HCT116 (cell line): ENCODE data around the gene FRY. TPM values are rescaled to one million over a fixed set of nuclear protein-coding genes. Genes with fewer than 3 reads are reported as not detected.

ENCODE experiments used
- ATAC-seq: fragments of 200-7000 bp; cut with Tn5 transposase; 2 replicates; pipeline ENCODE4 v1.9.1; 2020; ENCODE audit warnings: mild to moderate bottlenecking, moderate library complexity
- BruUV-seq: library from RNA; stranded (reverse); fragments of 400-500 nt; replicated peaks from 2 replicates; lab custom pipeline; 2021; lab: Mats Ljungman, UMichigan
- CTCF ChIA-PET: fragments of 300-600 bp; sonication (Branson Sonifier 250); formaldehyde crosslinking; loops from one replicate; lab custom pipeline; 2021; ENCODE audit warnings: antibody characterized with exemption; lab: Charles Lee
- POLR2A ChIA-PET: fragments of 300-600, 350-600 bp; sonication (Branson Sonifier 250); formaldehyde crosslinking; loops from one replicate; lab custom pipeline; 2021; ENCODE audit warnings: antibody characterized with exemption; lab: Charles Lee
- RAD21 ChIA-PET, 2 experiments: fragments of 300-600 bp; sonication (Branson Sonifier 250); formaldehyde crosslinking; loops; one replicate each; lab custom pipeline; 2023; ENCODE audit warnings: low total read pairs in 2 of 2; ENCODE audit not compliant: uncharacterized antibody in 2 of 2, unreplicated experiment in 2 of 2, low non-redundant PET in 1 of 2; lab: Charles Lee
- DNase-seq: peaks from one replicate; pipeline ENCODE4 v3.0.0-alpha.2; 2010; ENCODE audit warnings: low read depth, low spot score
- H2AFZ ChIP-seq: fragments of 200-600 bp; shearing (Covaris generic), sonication (generic); 2 replicates; pipeline ENCODE4 v1.6.1; 2017; ENCODE audit warnings: low read depth, mixed run types, mixed read lengths, antibody characterized with exemption, low read length; ENCODE audit not compliant: poor library complexity, severe bottlenecking
- H3K27ac ChIP-seq: 2 replicates; pipeline ENCODE4 v1.5.1; 2012; ENCODE audit warnings: low read depth, low read length
- H3K27me3 ChIP-seq: fragments of 200-600 bp; sonication (generic); 2 replicates; pipeline ENCODE4 v1.6.1; 2016; ENCODE audit warnings: mixed run types, low read length, mixed read lengths; ENCODE audit not compliant: insufficient read depth
- H3K36me3 ChIP-seq, 2 experiments: fragments of 200-500 bp in 1 of 2; fragments of 200-600 bp in 1 of 2; sonication (Bioruptor generic) in 1 of 2; sonication (generic) in 1 of 2; 2 replicates each; pipeline versions ENCODE4 v1.5.1 to v1.6.1; 2014 to 2016; ENCODE audit warnings: low read length in 2 of 2, inconsistent platforms in 1 of 2, mixed read lengths in 1 of 2, mixed run types in 1 of 2; ENCODE audit not compliant: insufficient read depth in 2 of 2, control insufficient read depth in 1 of 2
- H3K4me1 ChIP-seq, 2 experiments: fragments of 200-600 bp in 1 of 2; sonication (generic) in 1 of 2; 2 replicates each; pipeline versions ENCODE4 v1.5.1 to v1.6.1; 2012 to 2017; ENCODE audit warnings: low read length in 2 of 2, inconsistent platforms in 1 of 2, mild to moderate bottlenecking in 1 of 2, mixed read lengths in 1 of 2, mixed run types in 1 of 2, moderate library complexity in 1 of 2; ENCODE audit not compliant: insufficient read depth in 2 of 2, control insufficient read depth in 1 of 2
- H3K4me2 ChIP-seq: fragments of 200-600 bp; sonication (generic); 2 replicates; pipeline ENCODE4 v1.6.1; 2017; ENCODE audit warnings: mixed run types, low read length, mixed read lengths
- H3K4me3 ChIP-seq, 2 experiments: fragments of 200-600 bp in 1 of 2; sonication (generic) in 1 of 2; replicated peaks in 1 of 2; 2 replicates each; pipeline ENCODE4 v1.5.1; 2011 to 2016; ENCODE audit warnings: low read length in 2 of 2, control low read depth in 1 of 2, low read depth in 1 of 2, mild to moderate bottlenecking in 1 of 2, mixed read lengths in 1 of 2, mixed run types in 1 of 2
- H3K79me2 ChIP-seq: fragments of 200-600 bp; sonication (generic); 2 replicates; pipeline ENCODE4 v1.6.1; 2017; ENCODE audit warnings: mild to moderate bottlenecking, mixed run types, low read length, moderate library complexity, mixed read lengths; ENCODE audit not compliant: insufficient read depth
- H3K9ac ChIP-seq: fragments of 200-600 bp; sonication (generic); 2 replicates; pipeline ENCODE4 v1.6.1; 2016; ENCODE audit warnings: low read length, mixed read lengths
- H3K9me2 ChIP-seq: fragments of 200-600 bp; sonication (generic), shearing (Covaris generic); 2 replicates; pipeline ENCODE4 v1.6.1; 2017; ENCODE audit warnings: mixed run types, mild to moderate bottlenecking, moderate library complexity; ENCODE audit not compliant: insufficient read depth
- H3K9me3 ChIP-seq, 2 experiments: fragments of 200-500 bp in 1 of 2; fragments of 200-600 bp in 1 of 2; sonication (Bioruptor generic) in 1 of 2; sonication (generic) in 1 of 2; 2 replicates each; pipeline ENCODE4 v1.6.1; 2014 to 2017; ENCODE audit warnings: low read length in 2 of 2, mixed read lengths in 2 of 2, inconsistent platforms in 1 of 2, low read depth in 1 of 2, mild to moderate bottlenecking in 1 of 2, mixed run types in 1 of 2, moderate library complexity in 1 of 2; ENCODE audit not compliant: control insufficient read depth in 1 of 2, insufficient read depth in 1 of 2
- H4K20me1 ChIP-seq: fragments of 200-600 bp; sonication (generic), shearing (Covaris generic); 2 replicates; pipeline ENCODE4 v1.6.1; 2017; ENCODE audit warnings: mixed run types, mild to moderate bottlenecking, moderate library complexity; ENCODE audit not compliant: insufficient read depth
- ATF3 ChIP-seq: IDR thresholded peaks from 2 replicates; pipeline ENCODE4 v1.6.1; 2012
- EGR1 ChIP-seq: IDR thresholded peaks from 2 replicates; pipeline ENCODE4 v1.6.1; 2012; ENCODE audit warnings: low read depth
- ELF1 ChIP-seq: IDR thresholded peaks from 2 replicates; pipeline ENCODE4 v1.6.1; 2012; ENCODE audit warnings: low read depth, borderline replicate concordance
- EZH2phosphoT487 ChIP-seq: fragments of 200-600 bp; IDR thresholded peaks from 2 replicates; pipeline ENCODE4 v1.6.1; 2018; ENCODE audit warnings: antibody characterized with exemption, borderline replicate concordance
- FOSL1 ChIP-seq: IDR thresholded peaks from 2 replicates; pipeline ENCODE4 v1.6.1; 2012; ENCODE audit warnings: low read depth
- JUND ChIP-seq: IDR thresholded peaks from 2 replicates; pipeline ENCODE4 v1.6.1; 2012
- MAX ChIP-seq: IDR thresholded peaks from 2 replicates; pipeline ENCODE4 v1.6.1; 2012
- POLR2A ChIP-seq: IDR thresholded peaks from 2 replicates; pipeline ENCODE4 v1.7.0; 2011; ENCODE audit warnings: borderline replicate concordance; ENCODE audit not compliant: insufficient read depth, insufficient read length; ENCODE audit errors: extremely low read depth
- SP1 ChIP-seq: IDR thresholded peaks from 2 replicates; pipeline ENCODE4 v1.6.1; 2012; ENCODE audit warnings: low read depth
- TCF7L2 ChIP-seq: IDR thresholded peaks from 2 replicates; pipeline ENCODE4 v1.7.0; 2011; ENCODE audit warnings: borderline replicate concordance, inconsistent platforms; ENCODE audit not compliant: insufficient read depth, insufficient read length; ENCODE audit errors: extremely low read depth
- YY1 ChIP-seq: IDR thresholded peaks from 2 replicates; pipeline ENCODE4 v1.6.1; 2011; ENCODE audit warnings: low read length, low read depth, moderate library complexity, mild to moderate bottlenecking; ENCODE audit not compliant: insufficient replicate concordance; ENCODE audit errors: extremely low read depth
- intact Hi-C: fragments of 100-400 bp; cut with micrococcal nuclease; formaldehyde crosslinking; loops from 2 replicates; pipeline ENCODE4 v1.10.0; 2022
- total RNA-seq: library from RNA; stranded (reverse); gene quantifications from one replicate; pipeline ENCODE4 v1.2.1, GENCODE V29; 2021; ENCODE audit not compliant: unreplicated experiment
- TF ChIP-seq, protein P1 (sequence below), 3 experiments: fragments of 200-600 bp in 1 of 3; sonication (generic) in 1 of 3; IDR thresholded peaks in 2 of 3; conservative IDR thresholded peaks in 1 of 3; 2 replicates each; pipeline ENCODE4 v1.5.1; 2012 to 2017; ENCODE audit warnings: low read depth in 2 of 3, low read length in 2 of 3, antibody characterized with exemption in 1 of 3, borderline replicate concordance in 1 of 3, control low read depth in 1 of 3, mild to moderate bottlenecking in 1 of 3, mixed read lengths in 1 of 3, mixed run types in 1 of 3, moderate library complexity in 1 of 3; ENCODE audit not compliant: insufficient read depth in 1 of 3

The FRY gene
- total RNA-seq, 1 experiment from 2014 or later: 1.4 TPM

- no peak overlapping the region for H2AFZ ChIP-seq
- H4K20me1 ChIP-seq: no peaks in the 10 kb centered on the region
- no peak overlapping the region for H3K4me2 ChIP-seq
- H3K9me3 ChIP-seq: no peaks in the 10 kb centered on the region
- H3K27ac ChIP-seq: no peak overlapping the region
- CTCF ChIA-PET: interaction anchor here (1.4 kb wide), 1 partner anchor 18 kb away, joined by 4 read pairs; no protein-coding TSS in a partner anchor
- no peaks in the 10 kb centered on the region for H3K79me2 ChIP-seq
- no peaks in the 10 kb centered on the region for H3K27me3 ChIP-seq
- H3K9me2 ChIP-seq: no peaks in the 10 kb centered on the region
- RAD21 ChIA-PET: no interaction called here
- BruUV-seq: no TSS peak
- H3K9ac ChIP-seq: no peak overlapping the region
- no peak overlapping the region for H3K4me3 ChIP-seq
- ATAC-seq: peak; percentile 95
- H3K36me3 ChIP-seq: no peaks in the 10 kb centered on the region
- POLR2A ChIA-PET: no interaction called here
- intact Hi-C loops: no loop called here
- no peak for TF ChIP-seq EGR1
- TF ChIP-seq, protein P1, sequence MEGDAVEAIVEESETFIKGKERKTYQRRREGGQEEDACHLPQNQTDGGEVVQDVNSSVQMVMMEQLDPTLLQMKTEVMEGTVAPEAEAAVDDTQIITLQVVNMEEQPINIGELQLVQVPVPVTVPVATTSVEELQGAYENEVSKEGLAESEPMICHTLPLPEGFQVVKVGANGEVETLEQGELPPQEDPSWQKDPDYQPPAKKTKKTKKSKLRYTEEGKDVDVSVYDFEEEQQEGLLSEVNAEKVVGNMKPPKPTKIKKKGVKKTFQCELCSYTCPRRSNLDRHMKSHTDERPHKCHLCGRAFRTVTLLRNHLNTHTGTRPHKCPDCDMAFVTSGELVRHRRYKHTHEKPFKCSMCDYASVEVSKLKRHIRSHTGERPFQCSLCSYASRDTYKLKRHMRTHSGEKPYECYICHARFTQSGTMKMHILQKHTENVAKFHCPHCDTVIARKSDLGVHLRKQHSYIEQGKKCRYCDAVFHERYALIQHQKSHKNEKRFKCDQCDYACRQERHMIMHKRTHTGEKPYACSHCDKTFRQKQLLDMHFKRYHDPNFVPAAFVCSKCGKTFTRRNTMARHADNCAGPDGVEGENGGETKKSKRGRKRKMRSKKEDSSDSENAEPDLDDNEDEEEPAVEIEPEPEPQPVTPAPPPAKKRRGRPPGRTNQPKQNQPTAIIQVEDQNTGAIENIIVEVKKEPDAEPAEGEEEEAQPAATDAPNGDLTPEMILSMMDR (IDR thresholded peaks at IDR 0.05 in 2 of 3, conservative IDR thresholded peaks at IDR 0.05 in 1 of 3; ENCODE audit: borderline replicate concordance in 1 of 3, insufficient read depth in 1 of 3, low read depth in 2 of 3, low read length in 2 of 3): peak in 2 of 3 experiments; percentile 8 to 13; a peak in 1 of 6 replicates
- TF ChIP-seq TCF7L2: no peak
- TF ChIP-seq, all 23 proteins: peak for 1
- H3K4me1 ChIP-seq: no peaks in the 10 kb centered on the region
- DNase-seq: peak; percentile 18
Measured at GRCh38 chr13:32228330-32229041, 196.9 kb downstream of the FRY start.

GRCh38 chr13:32229443-32229842 lies 197.9 kb downstream of the FRY start:
- no peak for DNase-seq
- no peak overlapping the region for H3K4me2 ChIP-seq
- H2AFZ ChIP-seq: no peak overlapping the region
- BruUV-seq: no TSS peak
- H3K9ac ChIP-seq: no peak overlapping the region
- no peaks in the 10 kb centered on the region for H3K4me1 ChIP-seq
- no peaks in the 10 kb centered on the region for H3K27me3 ChIP-seq
- POLR2A ChIA-PET: no interaction called here
- intact Hi-C loops: no loop called here
- ATAC-seq: no peak
- no peak overlapping the region for H3K27ac ChIP-seq
- H3K9me3 ChIP-seq: no peaks in the 10 kb centered on the region
- RAD21 ChIA-PET: no interaction called here
- CTCF ChIA-PET: no interaction called here
- no peaks in the 10 kb centered on the region for H3K9me2 ChIP-seq
- H3K36me3 ChIP-seq: no peaks in the 10 kb centered on the region
- no peak for TF ChIP-seq FOSL1
- no peak for TF ChIP-seq TCF7L2
- no peak for TF ChIP-seq ELF1
- no peak for TF ChIP-seq SP1
- TF ChIP-seq YY1: no peak
- TF ChIP-seq EZH2phosphoT487: no peak
- no peak for TF ChIP-seq POLR2A
- no peak for TF ChIP-seq JUND
- no peak for TF ChIP-seq ATF3
- no peak for TF ChIP-seq MAX
- H3K79me2 ChIP-seq: no peaks in the 10 kb centered on the region
- no peaks in the 10 kb centered on the region for H4K20me1 ChIP-seq
- no peak overlapping the region for H3K4me3 ChIP-seq
